HG03108 (cell line): Measurements from ENCODE around the gene CCBE1.

Source experiments
- ATAC-seq: cut with Tn5 transposase; IDR thresholded peaks from one replicate; pipeline ENCODE4 v1.9.1; 2021; ENCODE audit warnings: moderate library complexity; ENCODE audit not compliant: unreplicated experiment

Gene CCBE1

GRCh38 chr18:59576541-59577385, 120.5 kb downstream of the CCBE1 start:
- ATAC-seq: no peak

GRCh38 chr18:59575995-59576394, 121.2 kb downstream of the CCBE1 start:
- ATAC-seq: no peak

DNA sequence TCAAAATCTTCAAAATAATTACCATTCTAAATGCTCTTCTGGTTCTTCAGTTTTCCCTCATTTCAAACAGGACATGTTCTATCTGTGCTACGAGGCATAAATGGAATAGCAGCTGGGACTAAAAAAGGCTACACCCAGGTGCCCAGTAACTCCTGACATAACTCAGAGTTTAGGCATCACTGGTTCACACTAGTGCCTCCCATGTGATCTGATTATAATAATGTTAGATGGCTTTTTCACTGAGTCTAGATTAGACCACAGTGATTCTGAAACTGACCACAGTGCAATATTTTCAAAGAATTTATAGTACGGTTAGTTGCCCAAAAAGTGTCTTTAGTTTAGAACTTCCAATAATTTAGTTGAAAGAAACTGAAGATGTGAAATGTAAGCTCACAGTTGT, 123.3 kb downstream of the CCBE1 start:
- ATAC-seq: no peak

DNA sequence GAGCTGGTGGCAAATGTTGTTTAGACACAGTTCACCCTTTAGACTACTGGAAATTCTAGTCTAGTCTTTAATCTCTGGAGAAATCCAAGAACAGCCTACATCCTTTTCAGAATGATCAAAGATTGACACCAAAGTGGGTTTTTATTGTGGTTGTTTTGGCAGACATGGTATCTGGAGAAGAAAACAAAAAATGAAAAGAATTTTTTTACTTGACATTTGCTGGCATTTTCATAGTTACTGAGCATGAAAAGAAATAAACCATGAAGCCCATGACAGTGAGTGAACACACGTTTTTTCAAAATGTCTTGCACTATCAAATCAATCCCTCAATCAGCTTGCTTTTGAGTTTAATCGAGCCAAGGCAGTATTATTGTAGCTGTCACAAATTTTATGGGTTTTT, 125.3 kb downstream of the CCBE1 start:
- ATAC-seq: no peak

DNA sequence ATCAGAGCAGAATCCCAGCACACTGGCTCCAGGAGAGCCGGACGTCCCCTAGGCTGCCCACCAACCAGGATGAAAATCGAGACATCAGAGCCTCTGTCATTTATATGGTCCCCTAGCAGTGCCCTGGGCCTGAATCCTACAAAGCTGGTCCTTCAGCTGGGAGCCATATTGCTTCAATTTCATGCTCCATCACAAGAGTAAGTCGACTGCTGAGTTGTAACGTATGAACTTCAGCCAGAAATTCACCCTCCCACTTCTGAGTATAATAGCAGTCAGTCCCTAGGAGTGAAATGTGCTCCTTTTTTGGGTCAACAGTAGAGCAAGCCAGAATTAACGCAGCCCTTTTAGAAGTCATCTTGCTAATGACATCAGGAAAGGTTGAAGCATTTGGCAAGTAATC, 126.4 kb downstream of the CCBE1 start:
- no peak for ATAC-seq

DNA sequence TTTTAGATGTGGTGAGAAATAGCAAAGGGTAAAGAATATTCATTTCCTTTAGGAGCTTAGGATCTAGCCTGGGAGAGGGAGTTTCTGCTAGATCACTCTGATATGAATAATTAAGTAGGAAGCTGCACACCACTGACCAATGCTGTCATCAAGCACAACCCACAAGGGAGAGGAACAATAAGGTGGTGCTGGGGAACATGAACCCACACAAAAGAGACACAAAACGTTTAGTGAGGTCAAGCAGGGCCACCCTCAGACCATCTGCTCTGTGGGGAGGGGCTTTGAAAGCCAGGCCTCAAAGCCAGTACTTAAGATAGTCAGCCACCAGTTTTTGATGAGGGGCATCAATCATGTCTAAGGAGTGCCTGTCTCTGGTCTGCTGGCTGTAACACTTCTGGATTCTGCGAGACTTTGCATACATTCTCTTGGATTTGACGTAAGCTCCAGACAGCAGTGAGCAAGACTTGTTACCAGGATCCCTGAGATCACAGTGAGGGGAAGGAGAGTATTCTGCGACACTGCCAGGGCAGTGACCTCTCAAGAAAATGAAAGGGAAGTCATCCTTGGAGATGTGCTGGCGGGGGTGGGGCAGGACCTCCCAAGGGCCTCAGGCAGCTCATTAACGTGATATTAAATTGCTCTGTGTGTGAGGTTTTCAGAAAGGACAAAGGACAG, 127.0 kb downstream of the CCBE1 start:
- no peak for ATAC-seq

DNA sequence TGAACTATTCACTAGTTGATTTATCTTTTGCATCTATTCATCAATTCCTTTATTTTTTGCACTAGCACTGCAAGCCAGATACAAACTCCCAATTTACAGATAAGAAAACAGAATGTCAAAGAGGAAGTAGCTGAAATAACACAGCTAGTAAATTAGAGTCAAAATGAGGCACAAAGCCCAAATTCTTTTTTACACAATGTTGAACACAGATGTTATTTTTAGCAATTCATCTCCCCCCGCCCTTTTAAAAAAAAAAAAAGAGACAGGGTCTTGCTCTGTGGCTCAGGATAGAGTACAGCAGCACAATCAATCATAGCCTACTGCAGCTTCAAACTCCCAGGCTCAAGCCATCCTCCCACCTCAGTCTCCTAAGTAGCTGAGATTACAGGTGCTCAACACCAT, 127.8 kb downstream of the CCBE1 start:
- ATAC-seq: no peak

DNA sequence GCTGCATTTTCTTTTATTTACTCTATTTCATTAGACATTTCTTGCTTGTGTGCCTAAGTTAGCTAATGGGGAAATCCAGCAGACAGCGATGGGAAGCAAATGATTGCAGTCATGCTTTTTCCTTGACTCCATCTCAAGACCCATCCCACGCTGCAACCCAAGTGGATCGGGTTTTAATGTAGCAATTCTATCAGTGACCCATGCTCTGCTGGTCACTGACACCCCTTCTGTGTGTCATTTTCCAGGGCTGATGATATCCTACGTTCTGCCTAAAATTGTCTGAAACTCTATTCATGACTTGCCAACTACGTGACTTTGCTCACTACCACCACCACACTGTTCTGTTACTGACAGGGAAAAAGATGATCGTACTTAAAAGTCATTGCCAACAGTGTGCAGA, 129.8 kb downstream of the CCBE1 start:
- no peak for ATAC-seq

DNA sequence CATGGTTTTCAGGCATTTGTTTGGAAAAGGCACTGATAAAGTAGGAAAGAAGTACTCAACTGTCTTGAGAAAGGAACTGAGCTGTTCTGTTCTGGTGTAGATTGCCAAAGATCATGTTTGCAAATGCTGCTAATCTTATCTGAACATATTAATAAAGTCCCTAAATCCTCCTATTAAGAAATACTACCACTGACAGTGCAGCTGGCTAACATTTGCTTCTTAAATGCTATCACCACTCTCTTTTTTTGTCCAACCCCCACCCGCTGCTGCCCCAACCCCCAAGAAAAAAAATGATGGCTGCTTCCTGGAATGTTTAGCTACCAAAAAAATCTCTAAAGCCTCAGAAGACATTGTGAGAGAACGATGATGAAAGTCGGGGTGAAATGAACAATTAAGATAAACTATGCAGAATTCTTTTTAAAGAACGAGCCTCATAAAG, 130.7 kb downstream of the CCBE1 start:
- no peak for ATAC-seq

GRCh38 chr18:59565957-59566356, 131.3 kb downstream of the CCBE1 start:
- ATAC-seq: no peak

DNA sequence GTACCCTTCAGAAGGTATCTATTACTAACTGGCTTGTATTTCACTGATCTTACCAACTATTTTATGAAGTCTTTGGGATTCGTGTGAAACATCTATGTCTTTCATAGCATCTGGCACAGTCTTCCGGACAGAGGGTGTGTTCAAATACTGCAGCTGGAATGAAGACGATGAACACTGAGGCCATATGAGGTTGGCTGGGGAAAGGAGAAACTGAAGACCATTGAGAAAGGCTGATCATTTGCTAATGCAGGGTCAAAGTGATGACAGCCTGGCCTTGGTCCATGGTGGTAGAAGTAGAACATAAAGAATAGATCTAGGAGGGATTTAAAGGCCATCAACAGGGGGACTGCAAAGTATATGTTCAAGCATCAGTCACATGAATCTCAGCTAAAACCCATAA, 132.7 kb downstream of the CCBE1 start:
- no peak for ATAC-seq

GRCh38 chr18:59563176-59563785, 133.9 kb downstream of the CCBE1 start:
- ATAC-seq: no peak

- no peak for ATAC-seq
Observed at GRCh38 chr18:59562751-59563150, 134.5 kb downstream of the CCBE1 start.

GRCh38 chr18:59561612-59562011, 135.6 kb downstream of the CCBE1 start:
- ATAC-seq: no peak

GRCh38 chr18:59560556-59560955, 136.7 kb downstream of the CCBE1 start:
- no peak for ATAC-seq

GRCh38 chr18:59559528-59559927, 137.7 kb downstream of the CCBE1 start:
- ATAC-seq: no peak

DNA sequence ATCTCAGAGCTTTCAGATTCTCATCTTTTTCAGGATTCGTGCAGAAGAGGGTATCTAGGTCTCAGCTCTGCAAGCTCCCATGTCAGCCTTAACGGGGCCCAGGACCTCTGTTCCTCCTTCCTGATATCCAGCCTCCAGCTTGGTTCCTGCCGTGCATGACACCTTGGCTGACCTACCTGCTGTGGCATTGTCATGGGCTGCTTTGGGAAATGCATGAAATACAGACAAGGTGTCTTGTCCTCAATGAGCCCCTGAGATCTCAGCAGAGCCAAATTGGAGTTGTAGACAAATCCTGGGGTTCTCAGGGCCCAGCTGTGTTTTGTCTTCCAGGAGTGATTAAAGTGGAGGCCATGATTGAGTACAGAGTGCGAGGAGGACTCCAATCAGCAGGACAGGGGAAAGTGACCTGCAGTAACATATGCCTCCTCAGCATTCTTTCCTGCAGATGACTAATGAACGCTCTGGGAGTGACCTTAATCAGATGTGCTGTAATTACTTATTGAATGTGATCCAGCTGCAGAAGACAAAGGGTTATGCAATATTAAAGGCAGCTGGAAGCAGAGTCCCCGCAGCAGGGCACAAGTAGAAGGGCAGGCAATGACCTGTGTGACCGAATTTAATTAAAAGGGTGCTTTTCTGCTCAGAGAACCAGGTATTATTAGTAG, 141.1 kb downstream of the CCBE1 start:
- ATAC-seq: no peak

DNA sequence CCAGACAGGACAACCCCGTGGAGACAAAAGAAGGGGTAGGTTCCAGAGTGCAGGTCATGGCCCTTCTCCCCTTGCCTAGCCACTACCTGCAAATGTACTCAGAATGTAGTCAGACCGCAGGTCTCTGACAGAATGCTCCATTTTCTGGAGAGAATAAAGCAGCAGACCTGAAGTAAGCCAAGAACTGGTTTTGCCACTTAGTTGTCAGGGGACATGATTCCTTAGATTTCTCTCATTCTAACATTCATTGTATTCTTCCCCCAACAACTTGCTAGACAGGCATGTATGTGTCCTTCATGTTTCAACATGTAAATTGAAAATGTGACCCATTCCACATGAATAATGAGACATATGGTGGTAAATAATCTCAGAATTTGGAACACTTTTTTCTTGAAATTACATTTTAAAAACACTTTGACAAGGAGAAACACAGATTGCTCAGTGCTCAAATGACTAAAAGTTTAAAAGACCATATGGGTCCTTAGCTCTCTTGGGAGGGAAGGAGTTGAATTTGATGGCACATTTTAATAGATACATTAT, 142.4 kb downstream of the CCBE1 start:
- ATAC-seq: no peak

GRCh38 chr18:59553273-59553870, 143.9 kb downstream of the CCBE1 start:
- no peak for ATAC-seq

DNA sequence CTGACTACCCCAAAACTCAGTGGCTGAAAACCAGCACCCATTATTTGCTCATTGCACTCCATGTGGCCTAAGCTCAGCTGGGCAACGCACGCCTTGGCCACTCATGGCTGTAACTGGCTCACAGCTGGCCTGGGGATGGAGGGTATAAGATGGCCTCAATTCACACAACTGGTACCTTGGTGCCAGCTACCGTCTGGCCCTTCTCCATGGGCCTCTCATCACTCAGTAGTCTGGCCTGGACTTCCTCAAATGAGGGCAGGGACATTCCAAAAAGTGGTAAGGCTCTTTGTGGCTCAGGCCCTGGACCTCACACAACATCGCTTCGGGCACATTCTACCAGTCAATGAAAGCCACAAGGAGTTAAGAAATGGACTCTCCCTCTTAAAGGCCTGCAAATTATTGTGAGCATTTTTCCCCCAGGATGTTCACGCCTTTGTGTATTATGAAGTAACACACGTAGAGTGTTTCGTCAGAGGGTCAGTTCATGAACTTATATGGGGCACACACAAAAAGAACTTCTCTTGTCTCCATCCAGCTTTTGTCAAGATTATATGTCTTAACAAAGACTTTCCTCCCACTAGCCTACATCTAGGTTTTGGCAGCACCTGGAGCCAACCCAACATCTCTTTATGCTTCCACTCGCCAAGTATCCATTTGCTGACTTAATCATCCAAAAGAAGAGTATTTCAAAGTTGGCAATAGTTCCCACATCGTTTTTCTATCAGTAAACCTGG, 145.2 kb downstream of the CCBE1 start:
- no peak for ATAC-seq
